Stimulated activated CD4-positive, alpha-beta T cell treated with anti-CD3 and anti-CD28 coated beads, Interleukin-15, amount 100 ng/mL, for 24 hours (primary cell): ENCODE results near the gene TRAF3IP3.
A peak's percentile ranks its signal among the peaks of the same experiment; 100 is the strongest.

Source experiments
- DNase-seq: peaks from one replicate; pipeline ENCODE4 v3.0.0-alpha.2; 2020

Gene TRAF3IP3

GRCh38 chr1:209755926-209756614, at the start of gene TRAF3IP3:
Gene TRAF3IP3 (plus strand): TSS chr1:209756053. CDS start chr1:209760040, 3,987 bp downstream.
- peak; percentile 88 for DNase-seq

- DNase-seq: no peak
Observed at GRCh38 chr1:209706622-209707021, 49.2 kb upstream of the TRAF3IP3 start.

- DNase-seq: no peak
Observed at GRCh38 chr1:209707308-209707707, 48.5 kb upstream of the TRAF3IP3 start.

- no peak for DNase-seq
Observed at GRCh38 chr1:209708297-209708696, 47.6 kb upstream of the TRAF3IP3 start.

GRCh38 chr1:209710093-209710492, 45.8 kb upstream of the TRAF3IP3 start:
- peak; percentile 25 for DNase-seq

- no peak for DNase-seq
Observed at GRCh38 chr1:209710847-209711246, 45.0 kb upstream of the TRAF3IP3 start.

- no peak for DNase-seq
Observed at GRCh38 chr1:209714338-209714737, 41.5 kb upstream of the TRAF3IP3 start.

GRCh38 chr1:209715314-209715713, 40.5 kb upstream of the TRAF3IP3 start:
- DNase-seq: no peak

- DNase-seq: no peak
Observed at GRCh38 chr1:209717818-209718217, 38.0 kb upstream of the TRAF3IP3 start.

GRCh38 chr1:209720326-209720725, 35.5 kb upstream of the TRAF3IP3 start:
- no peak for DNase-seq

GRCh38 chr1:209720826-209721225, 35.0 kb upstream of the TRAF3IP3 start:
- no peak for DNase-seq

- DNase-seq: no peak
Observed at GRCh38 chr1:209721323-209721722, 34.5 kb upstream of the TRAF3IP3 start.

- no peak for DNase-seq
Observed at GRCh38 chr1:209723265-209723664, 32.6 kb upstream of the TRAF3IP3 start.

GRCh38 chr1:209723756-209724693, 31.8 kb upstream of the TRAF3IP3 start:
- peak; percentile 71 for DNase-seq

GRCh38 chr1:209727286-209727685, 28.6 kb upstream of the TRAF3IP3 start:
- DNase-seq: no peak

GRCh38 chr1:209727785-209728184, 28.1 kb upstream of the TRAF3IP3 start:
- no peak for DNase-seq

GRCh38 chr1:209728466-209728865, 27.4 kb upstream of the TRAF3IP3 start:
- no peak for DNase-seq

GRCh38 chr1:209729436-209729835, 26.4 kb upstream of the TRAF3IP3 start:
- no peak for DNase-seq

- no peak for DNase-seq
Observed at GRCh38 chr1:209732725-209733124, 23.1 kb upstream of the TRAF3IP3 start.

- DNase-seq: no peak
Observed at GRCh38 chr1:209733409-209734192, 22.3 kb upstream of the TRAF3IP3 start.

- DNase-seq: no peak
Observed at GRCh38 chr1:209736490-209737117, 19.2 kb upstream of the TRAF3IP3 start.

GRCh38 chr1:209737118-209737505, 18.7 kb upstream of the TRAF3IP3 start:
- no peak for DNase-seq

GRCh38 chr1:209738270-209738669, 17.6 kb upstream of the TRAF3IP3 start:
- no peak for DNase-seq
